Calu3 (cell line): ENCODE data around the gene IL6ST. TPM values are rescaled to one million over a fixed set of nuclear protein-coding genes. Genes with fewer than 3 reads are reported as not detected.

Experiments
- BruUV-seq: library from RNA; stranded (reverse); fragments of 400-500 nt; replicated peaks from 2 replicates; lab custom pipeline; 2021; lab: Mats Ljungman, UMichigan
- CTCF ChIA-PET: fragments of 300-600 bp; sonication (Branson Sonifier 250); formaldehyde crosslinking; loops from one replicate; lab custom pipeline; 2022; ENCODE audit warnings: antibody characterized with exemption; lab: Charles Lee
- DNase-seq: peaks from one replicate; pipeline ENCODE4 v3.0.0; 2022
- H3K27ac Mint-ChIP-seq: one replicate; pipeline ENCODE4 v1.8.0; 2022; ENCODE audit warnings: mixed read lengths; ENCODE audit not compliant: unreplicated experiment
- H3K27me3 Mint-ChIP-seq: one replicate; pipeline ENCODE4 v1.8.0; 2022; ENCODE audit warnings: mixed read lengths; ENCODE audit not compliant: unreplicated experiment
- H3K36me3 Mint-ChIP-seq: one replicate; pipeline ENCODE4 v1.8.0; 2022; ENCODE audit warnings: mild to moderate bottlenecking, moderate library complexity, mixed read lengths; ENCODE audit not compliant: insufficient read depth, unreplicated experiment
- H3K4me1 Mint-ChIP-seq: one replicate; pipeline ENCODE4 v1.8.0; 2022; ENCODE audit warnings: mild to moderate bottlenecking, low read depth, mixed read lengths; ENCODE audit not compliant: unreplicated experiment
- H3K4me3 Mint-ChIP-seq: one replicate; pipeline ENCODE4 v1.8.0; 2022; ENCODE audit warnings: mild to moderate bottlenecking, low read depth, moderate library complexity, mixed read lengths; ENCODE audit not compliant: unreplicated experiment
- H3K9me3 Mint-ChIP-seq: one replicate; pipeline ENCODE4 v1.8.0; 2022; ENCODE audit warnings: low read depth, mixed read lengths; ENCODE audit not compliant: unreplicated experiment
- CTCF ChIP-seq: fragments of 200-600 bp; IDR thresholded peaks from one replicate; pipeline ENCODE4 v1.8.0; 2022; ENCODE audit warnings: antibody characterized with exemption; ENCODE audit not compliant: unreplicated experiment
- intact Hi-C: fragments of 100-400 bp; cut with micrococcal nuclease; formaldehyde crosslinking; loops from one replicate; pipeline ENCODE4 v1.10.0; 2022; ENCODE audit not compliant: unreplicated experiment
- total RNA-seq: library from RNA; stranded (reverse); gene quantifications from 2 replicates; pipeline ENCODE4 v1.2.3, GENCODE V29; 2022

IL6ST gene
- total RNA-seq, 1 experiment from 2014 or later = 100 TPM

GRCh38 chr5:55918087-55919035, 76.4 kb downstream of the IL6ST start:
- Mint-ChIP-seq H3K4me1 (peaks cover 34% of the 10 kb centered on the region), H3K4me3 (no peak overlapping the region), H3K9me3 (no peaks in the 10 kb centered on the region), H3K27ac (no peak overlapping the region), H3K36me3 (no peaks in the 10 kb centered on the region), H3K27me3 (no peaks in the 10 kb centered on the region)
- DNase-seq = no peak
- no TSS peak for BruUV-seq
- no peak for TF ChIP-seq CTCF
- CTCF ChIA-PET = no interaction called here
- intact Hi-C loops = no loop called here

- Mint-ChIP-seq H3K27me3 (no peaks in the 10 kb centered on the region), H3K4me1 (peaks cover 39% of the 10 kb centered on the region), H3K4me3 (no peak overlapping the region), H3K9me3 (no peaks in the 10 kb centered on the region), H3K36me3 (no peaks in the 10 kb centered on the region), H3K27ac (no peak overlapping the region)
- BruUV-seq = no TSS peak
- no peak for DNase-seq
- intact Hi-C loops = no loop called here
- CTCF ChIA-PET = no interaction called here
- TF ChIP-seq CTCF = no peak
Observed at GRCh38 chr5:55917402-55918086, 77.2 kb downstream of the IL6ST start.

GRCh38 chr5:55916986-55917385, 77.8 kb downstream of the IL6ST start:
- Mint-ChIP-seq H3K27me3 (no peaks in the 10 kb centered on the region), H3K9me3 (no peaks in the 10 kb centered on the region), H3K4me1 (peaks cover 44% of the 10 kb centered on the region), H3K36me3 (no peaks in the 10 kb centered on the region), H3K4me3 (no peak overlapping the region), H3K27ac (no peak overlapping the region)
- no peak for DNase-seq
- TF ChIP-seq CTCF = no peak
- intact Hi-C loops = no loop called here
- CTCF ChIA-PET = no interaction called here
- BruUV-seq = no TSS peak

GRCh38 chr5:55915783-55916182, 79.0 kb downstream of the IL6ST start:
- intact Hi-C loops = no loop called here
- H3K4me3 Mint-ChIP-seq = no peak overlapping the region
- no peaks in the 10 kb centered on the region for H3K36me3 Mint-ChIP-seq
- no TSS peak for BruUV-seq
- no peak for DNase-seq
- H3K4me1 Mint-ChIP-seq = peaks cover 48% of the 10 kb centered on the region
- CTCF ChIA-PET = interaction anchor here (0.6 kb wide), 1 partner anchor 521 kb away, joined by 4 read pairs; no protein-coding TSS in a partner anchor
- H3K9me3 Mint-ChIP-seq = no peaks in the 10 kb centered on the region
- no peak for TF ChIP-seq CTCF
- H3K27ac Mint-ChIP-seq = no peak overlapping the region
- no peaks in the 10 kb centered on the region for H3K27me3 Mint-ChIP-seq
